Stomach (tissue), 9 donors: ENCODE results near the gene TRPM3. TPM values are rescaled to one million over a fixed set of nuclear protein-coding genes. Genes with fewer than 3 reads are reported as not detected.
A peak's percentile ranks its signal among the peaks of the same experiment; 100 is the strongest.

Source experiments
- DNase-seq, 2 donors: peaks; one replicate each; pipeline versions ENCODE4 v3.0.0 to v3.0.0-alpha.2; 2013 to 2019
- H3K27ac ChIP-seq, 5 donors: fragments of 200-600 bp in 4 of 5; sonication (generic) in 4 of 5; one replicate each; pipeline ENCODE4 v1.5.1; 2013 to 2019; ENCODE audit warnings: mild to moderate bottlenecking in 1 of 5, moderate library complexity in 1 of 5
- H3K27me3 ChIP-seq, 3 donors: fragments of 200-600 bp; sonication (generic); one replicate each; pipeline ENCODE4 v1.5.1; 2017 to 2019; ENCODE audit warnings: mixed run types in 1 of 3
- H3K36me3 ChIP-seq, 4 donors: fragments of 200-600 bp; sonication (generic); 1 replicate in 3 of 4; 2 replicates in 1 of 4; pipeline ENCODE4 v1.5.1; 2016 to 2019
- H3K4me1 ChIP-seq, 4 donors: fragments of 200-600 bp; sonication (generic); one replicate each; pipeline ENCODE4 v1.5.1; 2016 to 2019
- H3K4me3 ChIP-seq, 4 donors: fragments of 200-600 bp; sonication (generic) in 3 of 4; one replicate each; pipeline ENCODE4 v1.5.1; 2016 to 2019; ENCODE audit warnings: mild to moderate bottlenecking in 1 of 4
- H3K9me3 ChIP-seq, 4 donors: fragments of 200-600 bp; sonication (generic); one replicate each; pipeline ENCODE4 v1.5.1; 2016 to 2019
- EP300 ChIP-seq: sonication (generic); formaldehyde crosslinking; IDR thresholded peaks from one replicate; pipeline ENCODE4 v1.6.1; 2017; ENCODE audit warnings: antibody characterized with exemption
- POLR2A ChIP-seq, 4 donors: fragments of 450-650 bp; IDR thresholded peaks; one replicate each; pipeline ENCODE4 v1.6.1; 2016; ENCODE audit warnings: antibody characterized with exemption in 4 of 4, control low read depth in 2 of 4, mild to moderate bottlenecking in 1 of 4, moderate library complexity in 1 of 4
- POLR2AphosphoS5 ChIP-seq, 3 donors: sonication (generic); formaldehyde crosslinking; IDR thresholded peaks; one replicate each; pipeline ENCODE4 v1.6.1; 2016; ENCODE audit warnings: antibody characterized with exemption in 3 of 3
- WGBS, 5 donors: extraction: QIAGEN DNeasy Blood & Tissue Kit in 3 of 5; methylation state at CpG; one replicate each; pipeline versions ENCODE4 v1.1.5 to v1.1.7; 2013 to 2018; 5-methylcytosine and 5-hydroxymethylcytosine counted together
- intact Hi-C: fragments of 100-400 bp; cut with DNase I; formaldehyde crosslinking; loops from one replicate; pipeline ENCODE4 v1.15.1; 2023; ENCODE audit warnings: low total_unique reads
- polyA plus RNA-seq, 3 donors: library from polyadenylated mRNA; stranded (reverse); fragments of 200-250 nt; gene quantifications; one replicate each; pipeline ENCODE4 v1.2.3, GENCODE V29; 2013
- total RNA-seq, 5 donors: library from RNA; depleted of rRNA; stranded (reverse); fragments of >200 nt; gene quantifications; one replicate each; pipeline versions ENCODE4 v1.1.0 to v1.2.3, GENCODE V29; 2014 to 2016
- TF ChIP-seq, protein P1 (sequence below), 7 experiments: fragments of 450-650 bp in 4 of 7; fragments of 200-600 bp in 3 of 7; sonication (generic) in 3 of 7; IDR thresholded peaks; one replicate each; pipeline ENCODE4 v1.5.1; 2016 to 2019; ENCODE audit warnings: antibody characterized with exemption in 7 of 7, control low read depth in 2 of 7, mild to moderate bottlenecking in 1 of 7
- donor health status: healthy with polysubstance abuse.
- donor health status: Bipolar disorder and iron deficiency.
- donor health status: healthy.

The TRPM3 gene
- total and polyA plus RNA-seq, 8 donors = 0.03 to 6.2 (median 1.5) TPM

DNA sequence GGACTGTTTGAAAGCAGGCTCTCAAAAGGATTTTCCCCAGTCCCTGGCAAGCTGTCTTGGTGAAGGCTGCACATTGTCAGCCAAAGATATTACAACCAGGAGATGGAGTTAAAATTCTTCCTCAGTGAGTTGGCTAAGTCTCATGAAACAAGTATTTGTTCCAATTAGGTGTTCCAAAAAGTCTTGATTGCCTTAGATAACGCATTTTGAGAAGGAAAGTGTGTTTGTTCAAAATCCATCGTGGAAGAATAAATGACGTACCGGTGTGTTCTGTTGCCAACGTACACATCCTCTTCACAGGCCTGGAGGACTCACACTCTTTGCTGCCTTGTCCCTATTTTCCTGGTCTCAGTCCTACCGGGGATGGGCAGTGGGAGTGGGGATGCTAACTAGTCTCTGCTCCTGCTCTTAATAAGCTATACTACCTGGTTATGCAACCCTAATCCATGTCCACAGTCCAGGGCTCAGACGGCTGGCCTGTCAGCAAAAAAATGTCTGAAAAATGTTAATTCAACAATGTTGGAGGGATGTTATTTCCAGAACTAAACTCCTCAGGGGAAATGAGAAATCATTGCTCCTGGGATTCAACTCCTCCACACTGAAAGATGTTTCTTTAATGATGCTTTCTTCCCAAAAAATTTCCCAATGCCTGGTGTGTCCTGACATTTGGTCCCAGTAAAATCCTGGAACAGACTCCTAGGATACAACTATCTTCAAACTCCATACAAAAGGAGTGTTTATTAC, 531.7 kb downstream of the TRPM3 start:
- no peak overlapping the region for H3K4me3 ChIP-seq
- peaks cover 0 to 52% (median 21%) of the 10 kb centered on the region in 4 donors for H3K4me1 ChIP-seq
- H3K27ac ChIP-seq = peak overlapping the region in 4 of 5 donors; percentile 75 to 86 (median 76)
- DNase-seq = peak in 1 of 2 donors; percentile 33
- H3K9me3 ChIP-seq = no peaks in the 10 kb centered on the region
- intact Hi-C loops = no loop called here
- 36 to 58% (median 50%) methylated on average over 7 of the region's 7 CpGs for WGBS, 5 donors
- no peaks in the 10 kb centered on the region for H3K36me3 ChIP-seq
- TF ChIP-seq POLR2A (IDR thresholded peaks at IDR 0.05) (no peak), EP300 (no peak), POLR2AphosphoS5 (IDR thresholded peaks at IDR 0.05) (peak; percentile 5 to 76 (median 74))
- TF ChIP-seq, protein P1, sequence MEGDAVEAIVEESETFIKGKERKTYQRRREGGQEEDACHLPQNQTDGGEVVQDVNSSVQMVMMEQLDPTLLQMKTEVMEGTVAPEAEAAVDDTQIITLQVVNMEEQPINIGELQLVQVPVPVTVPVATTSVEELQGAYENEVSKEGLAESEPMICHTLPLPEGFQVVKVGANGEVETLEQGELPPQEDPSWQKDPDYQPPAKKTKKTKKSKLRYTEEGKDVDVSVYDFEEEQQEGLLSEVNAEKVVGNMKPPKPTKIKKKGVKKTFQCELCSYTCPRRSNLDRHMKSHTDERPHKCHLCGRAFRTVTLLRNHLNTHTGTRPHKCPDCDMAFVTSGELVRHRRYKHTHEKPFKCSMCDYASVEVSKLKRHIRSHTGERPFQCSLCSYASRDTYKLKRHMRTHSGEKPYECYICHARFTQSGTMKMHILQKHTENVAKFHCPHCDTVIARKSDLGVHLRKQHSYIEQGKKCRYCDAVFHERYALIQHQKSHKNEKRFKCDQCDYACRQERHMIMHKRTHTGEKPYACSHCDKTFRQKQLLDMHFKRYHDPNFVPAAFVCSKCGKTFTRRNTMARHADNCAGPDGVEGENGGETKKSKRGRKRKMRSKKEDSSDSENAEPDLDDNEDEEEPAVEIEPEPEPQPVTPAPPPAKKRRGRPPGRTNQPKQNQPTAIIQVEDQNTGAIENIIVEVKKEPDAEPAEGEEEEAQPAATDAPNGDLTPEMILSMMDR (IDR thresholded peaks at IDR 0.05) = no peak
- no peaks in the 10 kb centered on the region for H3K27me3 ChIP-seq

DNA sequence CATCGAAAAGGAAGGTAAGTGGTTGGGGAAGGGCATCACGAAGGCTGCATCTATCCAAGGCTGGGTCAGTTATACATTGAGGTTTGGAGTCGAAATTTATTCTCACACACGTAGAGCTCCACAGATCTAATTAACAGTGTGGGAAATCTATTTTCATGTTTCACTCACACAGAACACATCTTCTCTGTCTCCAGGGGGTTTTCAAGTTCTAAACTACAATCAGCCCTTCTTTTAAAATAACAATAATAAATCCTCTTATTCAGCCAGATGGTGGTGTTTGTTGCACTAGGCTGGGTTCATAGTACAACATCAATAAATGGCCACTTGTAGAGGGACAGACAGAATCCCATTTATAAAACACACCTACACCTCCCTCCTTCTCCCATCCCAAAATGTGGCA, 532.4 kb downstream of the TRPM3 start:
- WGBS, 5 donors = 90 to 93% (median 91%) methylated on average over 4 of the region's 4 CpGs
- no peak overlapping the region for H3K4me3 ChIP-seq
- TF ChIP-seq, protein P1 (IDR thresholded peaks at IDR 0.05) = no peak
- TF ChIP-seq POLR2A (IDR thresholded peaks at IDR 0.05) (no peak), POLR2AphosphoS5 (IDR thresholded peaks at IDR 0.05) (no peak), EP300 (no peak)

DNA sequence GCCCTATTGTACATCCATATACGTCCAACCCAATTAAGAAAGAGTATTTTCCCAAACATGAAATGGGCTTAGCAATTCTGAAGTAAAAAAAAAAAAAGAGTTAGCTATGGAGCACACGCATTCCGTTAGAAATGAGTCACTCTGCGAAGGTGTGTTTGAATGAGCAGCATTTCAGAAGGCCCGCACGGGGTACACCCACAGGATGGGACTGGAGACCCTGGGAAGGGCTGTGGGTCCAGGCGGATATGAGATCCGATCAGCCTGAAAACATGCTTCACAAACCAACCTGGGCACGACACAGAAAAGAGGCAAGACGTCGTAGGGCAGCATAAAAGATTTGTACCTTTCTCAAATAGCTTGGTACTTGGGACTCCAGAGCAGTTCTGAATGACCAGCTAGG, 533.0 kb downstream of the TRPM3 start:
- no peaks in the 10 kb centered on the region for H3K36me3 ChIP-seq
- intact Hi-C loops = no loop called here
- H3K27ac ChIP-seq = peak overlapping the region in 4 of 5 donors; percentile 75 to 86 (median 76)
- no peak for TF ChIP-seq EP300
- TF ChIP-seq, protein P1 (IDR thresholded peaks at IDR 0.05) = no peak
- TF ChIP-seq POLR2A (IDR thresholded peaks at IDR 0.05) = no peak
- no peak for TF ChIP-seq POLR2AphosphoS5 (IDR thresholded peaks at IDR 0.05)
- no peak overlapping the region for H3K4me3 ChIP-seq
- 82 to 91% (median 87%) methylated on average over 11 of the region's 11 CpGs for WGBS, 5 donors
- H3K9me3 ChIP-seq = no peaks in the 10 kb centered on the region
- DNase-seq = no peak
- H3K27me3 ChIP-seq = no peaks in the 10 kb centered on the region
- H3K4me1 ChIP-seq = peaks cover 0 to 51% (median 21%) of the 10 kb centered on the region in 4 donors

More for the DNA sequence above, 532.4 kb downstream of the TRPM3 start:
- DNase-seq = no peak
- no peaks in the 10 kb centered on the region for H3K9me3 ChIP-seq
- intact Hi-C loops = no loop called here
- H3K4me1 ChIP-seq = peaks cover 0 to 52% (median 21%) of the 10 kb centered on the region in 4 donors
- H3K36me3 ChIP-seq = no peaks in the 10 kb centered on the region
- no peaks in the 10 kb centered on the region for H3K27me3 ChIP-seq
- H3K27ac ChIP-seq = peak overlapping the region in 4 of 5 donors; percentile 75 to 86 (median 76)

DNA sequence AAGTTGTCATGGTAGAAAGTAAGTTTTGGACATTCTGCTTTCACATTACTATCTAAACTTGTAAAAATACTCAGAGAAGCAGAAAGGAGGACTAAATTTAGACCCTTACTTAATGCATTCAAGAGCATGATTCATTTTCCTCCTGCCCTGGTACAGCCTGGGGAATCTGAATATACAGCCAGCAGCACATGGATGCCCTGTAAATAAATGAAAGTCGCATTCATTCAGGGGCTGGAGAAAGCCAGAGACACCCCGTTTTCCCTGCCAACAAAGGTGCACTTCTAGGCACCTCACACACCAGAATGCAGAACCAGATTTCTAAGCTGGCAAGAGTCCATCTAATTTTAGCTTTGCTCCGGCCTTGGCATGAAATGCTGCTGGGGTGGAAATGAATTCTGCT, 534.2 kb downstream of the TRPM3 start:
- peak in 1 of 2 donors; percentile 42 for DNase-seq
- 41 to 55% (median 52%) methylated on average over 3 of the region's 3 CpGs for WGBS, 5 donors
- H3K27me3 ChIP-seq = no peaks in the 10 kb centered on the region
- TF ChIP-seq POLR2AphosphoS5 (IDR thresholded peaks at IDR 0.05) (peak in 1 of 3 donors; percentile 17), EP300 (no peak)
- no peaks in the 10 kb centered on the region for H3K36me3 ChIP-seq
- H3K27ac ChIP-seq = peak overlapping the region in 4 of 5 donors; percentile 75 to 86 (median 76)
- peaks cover 0 to 46% (median 21%) of the 10 kb centered on the region in 4 donors for H3K4me1 ChIP-seq
- intact Hi-C loops = no loop called here
- H3K9me3 ChIP-seq = no peaks in the 10 kb centered on the region
- H3K4me3 ChIP-seq = no peak overlapping the region

DNA sequence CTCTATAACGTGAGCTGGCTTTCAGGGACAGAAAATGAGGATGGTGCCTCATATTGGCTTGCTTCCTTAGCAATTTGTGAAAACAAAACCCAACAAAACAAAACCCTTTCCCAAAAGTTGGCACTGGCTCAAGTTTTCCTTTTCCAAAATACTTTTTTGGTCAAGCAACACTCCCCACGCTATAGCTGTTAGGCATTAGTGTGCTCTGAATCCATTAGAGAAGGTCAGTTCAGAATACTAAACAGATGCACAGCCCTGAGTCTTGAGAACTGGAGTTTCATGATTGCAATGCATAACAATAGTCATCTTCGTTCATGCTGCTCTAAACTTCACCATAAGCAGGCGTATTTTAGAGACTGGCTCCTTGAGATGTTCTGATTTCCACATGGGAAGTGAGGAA, 534.9 kb downstream of the TRPM3 start:
- TF ChIP-seq POLR2AphosphoS5 (IDR thresholded peaks at IDR 0.05) (no peak), EP300 (no peak), POLR2A (IDR thresholded peaks at IDR 0.05) (no peak)
- TF ChIP-seq, protein P1 (IDR thresholded peaks at IDR 0.05) = no peak
- peak in 1 of 2 donors; percentile 22 for DNase-seq
- Histone ChIP-seq H3K9me3 (no peaks in the 10 kb centered on the region), H3K4me1 (peaks cover 0 to 46% (median 21%) of the 10 kb centered on the region in 4 donors), H3K27me3 (no peaks in the 10 kb centered on the region), H3K27ac (peak overlapping the region in 4 of 5 donors; percentile 75 to 86 (median 76)), H3K36me3 (no peaks in the 10 kb centered on the region), H3K4me3 (no peak overlapping the region)
- intact Hi-C loops = no loop called here
- WGBS, 5 donors = 53 to 80% (median 67%) methylated on average over 4 of the region's 4 CpGs
